BE2C (cell line): ENCODE data around the gene MECP2.

Source experiments
- DNase-seq: peaks from one replicate; pipeline ENCODE4 v3.0.0-alpha.2; 2020
- H3K27me3 ChIP-seq: fragments of 250-450 bp; sonication (Bioruptor Pico); 2 replicates; pipeline ENCODE4 v1.5.1; 2020; ENCODE audit warnings: mild to moderate bottlenecking
- H3K36me3 ChIP-seq: fragments of 250-450 bp; sonication (Bioruptor Pico); 2 replicates; pipeline ENCODE4 v1.5.1; 2020; ENCODE audit warnings: mild to moderate bottlenecking
- H3K4me1 ChIP-seq: fragments of 250-450 bp; sonication (Bioruptor Pico); 2 replicates; pipeline ENCODE4 v1.5.1; 2020
- H3K4me3 ChIP-seq: 2 replicates; pipeline ENCODE4 v1.5.1; 2011; ENCODE audit warnings: low read depth, low read length
- H3K9me3 ChIP-seq: fragments of 250-450 bp; sonication (Bioruptor Pico); 2 replicates; pipeline ENCODE4 v1.5.1; 2020
- CTCF ChIP-seq: IDR thresholded peaks from 2 replicates; pipeline ENCODE4 v1.5.1; 2012; ENCODE audit warnings: mild to moderate bottlenecking, low read depth, low read length

Gene MECP2

GRCh38 chrX:154011376-154012335 lies 85.9 kb downstream of the MECP2 start:
- peaks cover 39% of the 10 kb centered on the region for H3K36me3 ChIP-seq
- H3K4me1 ChIP-seq: no peaks in the 10 kb centered on the region

GRCh38 chrX:154010330-154011087 lies 87.0 kb downstream of the MECP2 start:
- Histone ChIP-seq H3K9me3 (no peaks in the 10 kb centered on the region), H3K4me1 (no peaks in the 10 kb centered on the region), H3K27me3 (no peaks in the 10 kb centered on the region), H3K4me3 (no peak overlapping the region), H3K36me3 (peaks cover 32% of the 10 kb centered on the region)
- no peak for TF ChIP-seq CTCF
- no peak for DNase-seq

More at GRCh38 chrX:154011376-154012335, 85.9 kb downstream of the MECP2 start:
- H3K27me3 ChIP-seq: no peaks in the 10 kb centered on the region
- TF ChIP-seq CTCF: no peak
- no peaks in the 10 kb centered on the region for H3K9me3 ChIP-seq
- H3K4me3 ChIP-seq: no peak overlapping the region
- no peak for DNase-seq

- no peak for DNase-seq
- TF ChIP-seq CTCF: no peak
- H3K36me3 ChIP-seq: peaks cover 29% of the 10 kb centered on the region
- no peak overlapping the region for H3K4me3 ChIP-seq
- H3K4me1 ChIP-seq: no peaks in the 10 kb centered on the region
- no peaks in the 10 kb centered on the region for H3K27me3 ChIP-seq
- H3K9me3 ChIP-seq: no peaks in the 10 kb centered on the region
Measured at GRCh38 chrX:154008521-154008920, 89.0 kb downstream of the MECP2 start.

GRCh38 chrX:154006947-154007346 lies 90.6 kb downstream of the MECP2 start:
- Histone ChIP-seq H3K4me1 (peaks cover 4% of the 10 kb centered on the region), H3K4me3 (no peak overlapping the region), H3K36me3 (peaks cover 14% of the 10 kb centered on the region), H3K27me3 (no peaks in the 10 kb centered on the region), H3K9me3 (no peaks in the 10 kb centered on the region)
- DNase-seq: no peak
- TF ChIP-seq CTCF: no peak

GRCh38 chrX:154004315-154004714 lies 93.2 kb downstream of the MECP2 start:
- Histone ChIP-seq H3K36me3 (no peaks in the 10 kb centered on the region), H3K9me3 (no peaks in the 10 kb centered on the region), H3K4me3 (no peak overlapping the region), H3K27me3 (no peaks in the 10 kb centered on the region), H3K4me1 (peaks cover 4% of the 10 kb centered on the region)
- no peak for DNase-seq
- TF ChIP-seq CTCF: no peak
